Panc1 (cell line): Measurements from ENCODE around the gene TEX51. TPM values are rescaled to one million over a fixed set of nuclear protein-coding genes. Genes with fewer than 3 reads are reported as not detected.

Source experiments
- ATAC-seq: fragments of 200-7000 bp; cut with Tn5 transposase; 2 replicates; pipeline ENCODE4 v1.9.1; 2020; ENCODE audit warnings: mild to moderate bottlenecking, moderate library complexity
- Bru-seq: library from RNA; stranded (reverse); fragments of 400-500 nt; gene quantifications from one replicate; lab custom pipeline; 2021; lab: Mats Ljungman, UMichigan
- BruChase-seq, 2 experiments: library from RNA; stranded (reverse); fragments of 400-500 nt; gene quantifications; one replicate each; lab custom pipeline; 2021; lab: Mats Ljungman, UMichigan
- BruUV-seq: library from RNA; stranded (reverse); fragments of 400-500 nt; replicated peaks from 2 replicates; lab custom pipeline; 2021; lab: Mats Ljungman, UMichigan
- CTCF ChIA-PET: fragments of 300-600 bp; sonication (Branson Sonifier 250); formaldehyde crosslinking; loops from one replicate; lab custom pipeline; 2022; ENCODE audit warnings: antibody characterized with exemption; lab: Charles Lee
- POLR2A ChIA-PET: fragments of 300-600 bp; sonication (Branson Sonifier 250); formaldehyde crosslinking; loops from one replicate; lab custom pipeline; 2022; ENCODE audit warnings: antibody characterized with exemption; lab: Charles Lee
- DNase-seq: peaks from one replicate; pipeline ENCODE4 v3.0.0-alpha.2; 2010; ENCODE audit warnings: low read depth, low spot score
- H3K27ac ChIP-seq: 2 replicates; pipeline ENCODE4 v1.5.1; 2011; ENCODE audit warnings: mild to moderate bottlenecking, low read length, inconsistent platforms
- H3K27me3 ChIP-seq: fragments of 200-500 bp; sonication (Bioruptor generic); 2 replicates; pipeline ENCODE4 v1.6.0; 2014; ENCODE audit warnings: low read length, inconsistent platforms; ENCODE audit not compliant: control insufficient read depth, insufficient read depth
- H3K36me3 ChIP-seq: fragments of 200-500 bp; sonication (Bioruptor generic); 2 replicates; pipeline ENCODE4 v1.5.1; 2014; ENCODE audit warnings: inconsistent platforms, mild to moderate bottlenecking, low read length, moderate library complexity; ENCODE audit not compliant: control insufficient read depth, insufficient read depth
- H3K4me1 ChIP-seq: 2 replicates; pipeline ENCODE4 v1.5.1; 2011; ENCODE audit warnings: inconsistent platforms, mild to moderate bottlenecking, low read length, moderate library complexity; ENCODE audit not compliant: control insufficient read depth, insufficient read depth
- H3K4me3 ChIP-seq, 2 experiments: 2 replicates each; pipeline ENCODE4 v1.5.1; 2011 to 2012; ENCODE audit warnings: low read depth in 2 of 2, low read length in 2 of 2, mild to moderate bottlenecking in 2 of 2, inconsistent platforms in 1 of 2, moderate library complexity in 1 of 2
- H3K9me3 ChIP-seq: fragments of 200-500 bp; sonication (Bioruptor generic); 2 replicates; pipeline ENCODE4 v1.5.1; 2014; ENCODE audit warnings: low read depth, mild to moderate bottlenecking, inconsistent platforms, low read length, moderate library complexity; ENCODE audit not compliant: control insufficient read depth, insufficient read depth
- CTCF ChIP-seq: fragments of 450-650 bp; IDR thresholded peaks from 2 replicates; pipeline ENCODE4 v1.5.1; 2017; ENCODE audit warnings: mild to moderate bottlenecking
- POLR2AphosphoS5 ChIP-seq: IDR thresholded peaks from 2 replicates; pipeline ENCODE4 v1.6.1; 2012; ENCODE audit warnings: mild to moderate bottlenecking, low read depth, low read length, moderate library complexity
- REST ChIP-seq, 2 experiments: IDR thresholded peaks; 2 replicates each; pipeline ENCODE4 v1.6.1; 2011 to 2012; ENCODE audit warnings: low read depth in 2 of 2, control low read depth in 1 of 2, low read length in 1 of 2, mild to moderate bottlenecking in 1 of 2, moderate library complexity in 1 of 2; ENCODE audit not compliant: insufficient read depth in 1 of 2
- SIN3A ChIP-seq: IDR thresholded peaks from 2 replicates; pipeline ENCODE4 v1.6.1; 2012; ENCODE audit warnings: low read depth, mild to moderate bottlenecking, low read length, moderate library complexity, borderline replicate concordance; ENCODE audit not compliant: insufficient read depth
- TCF7L2 ChIP-seq: IDR thresholded peaks from 2 replicates; pipeline ENCODE4 v1.6.1; 2011; ENCODE audit warnings: mild to moderate bottlenecking, low read depth, low read length, inconsistent platforms
- in situ Hi-C: cut with HindIII; loops from 2 replicates; pipeline ENCODE4 v1.10.0; 2016; ENCODE audit warnings: low sequenced_read_pairs, low pct_unique_long_range_greater_than_20kb
- intact Hi-C: fragments of 100-400 bp; cut with micrococcal nuclease; formaldehyde crosslinking; loops from one replicate; pipeline ENCODE4 v1.10.0; 2022; ENCODE audit not compliant: unreplicated experiment
- long read RNA-seq: library from polyadenylated mRNA; unstranded; transcript quantifications from one replicate; pipeline ENCODE4 v2.0.0, GENCODE V29; 2021; ENCODE audit not compliant: unreplicated experiment
- polyA plus RNA-seq: library from polyadenylated mRNA; unstranded; fragments of >200 nt; gene quantifications from one replicate; pipeline ENCODE4 v1.2.1, GENCODE V29; 2012; ENCODE audit warnings: missing spikeins; ENCODE audit not compliant: insufficient read length
- total RNA-seq: library from RNA; stranded (reverse); gene quantifications from one replicate; pipeline ENCODE4 v1.2.1, GENCODE V29; 2021; ENCODE audit not compliant: unreplicated experiment

Gene TEX51
- total RNA-seq (not detected), Bru-seq, nascent RNA (not detected), BruChase-seq, experiment 1, labeled RNA remaining after a 2-hour chase (not detected), BruChase-seq, experiment 2, labeled RNA remaining after a 6-hour chase (not detected)
- polyA plus RNA-seq = not detected
- long read RNA-seq = 0 reads

GRCh38 chr2:126898636-126899035 is at the start of gene TEX51:
Gene TEX51 (plus strand): TSS chr2:126898890. CDS start chr2:126898919, 29 bp downstream.
- H3K36me3 ChIP-seq = no peaks in the 10 kb centered on the region
- ATAC-seq (no peak), DNase-seq (no peak)
- ChIA-PET POLR2A (no interaction called here), CTCF (no interaction called here)
- no TSS peak for BruUV-seq
- TF ChIP-seq SIN3A (no peak), CTCF (no peak), POLR2AphosphoS5 (no peak), TCF7L2 (no peak), REST (IDR thresholded peaks at IDR 0.05; ENCODE audit: insufficient read depth in 1 of 2, low read depth in 2 of 2, low read length in 1 of 2) (no peak)
- intact Hi-C loops = no loop called here
- H3K27ac ChIP-seq = no peak within 1 kb of the TSS
- H3K4me1 ChIP-seq = no peaks in the 10 kb centered on the region
- in situ Hi-C loops = no loop called here
- H3K27me3 ChIP-seq = no peaks in the 10 kb centered on the region; the same call in 1 of the 2 replicates
- no peaks in the 10 kb centered on the region for H3K9me3 ChIP-seq
- no peak within 1 kb of the TSS for H3K4me3 ChIP-seq

GRCh38 chr2:126849054-126849453 is 49.6 kb upstream of the TEX51 start:
- DNase-seq = no peak
- TF ChIP-seq REST (IDR thresholded peaks at IDR 0.05; ENCODE audit: insufficient read depth in 1 of 2, low read depth in 2 of 2, low read length in 1 of 2) = no peak
- no peak for TF ChIP-seq SIN3A
- no peak for TF ChIP-seq TCF7L2
- TF ChIP-seq CTCF = no peak
- TF ChIP-seq POLR2AphosphoS5 = no peak
- H3K27ac ChIP-seq = no peak overlapping the region
- H3K4me3 ChIP-seq = no peak overlapping the region
- in situ Hi-C loops (no loop called here), intact Hi-C loops (no loop called here)
- H3K27me3 ChIP-seq = peaks cover 6% of the 10 kb centered on the region
- H3K36me3 ChIP-seq = no peaks in the 10 kb centered on the region
- H3K4me1 ChIP-seq = no peaks in the 10 kb centered on the region
- ChIA-PET POLR2A (no interaction called here), CTCF (no interaction called here)
- BruUV-seq = no TSS peak
- ATAC-seq = no peak
- H3K9me3 ChIP-seq = no peaks in the 10 kb centered on the region
